Neuronal stem cell (in vitro differentiated cells): ENCODE measurements around the gene ERC1.

Experiments used
- DNase-seq: peaks from one replicate; pipeline ENCODE4 v3.0.0-alpha.2; 2013; ENCODE audit warnings: low spot score
- H2AFZ ChIP-seq: one replicate; pipeline ENCODE4 v1.6.1; 2013; ENCODE audit warnings: mild to moderate bottlenecking, low read length, inconsistent platforms
- H2AK5ac ChIP-seq: 2 replicates; pipeline ENCODE4 v1.6.1; 2013; ENCODE audit warnings: low read depth, mild to moderate bottlenecking, inconsistent platforms, low read length, moderate library complexity, mixed read lengths
- H2BK120ac ChIP-seq: 2 replicates; pipeline ENCODE4 v1.6.1; 2013; ENCODE audit warnings: low read depth, mild to moderate bottlenecking, inconsistent platforms, low read length, moderate library complexity, mixed read lengths
- H2BK12ac ChIP-seq: one replicate; pipeline ENCODE4 v1.6.1; 2013; ENCODE audit warnings: low read length, inconsistent platforms
- H2BK15ac ChIP-seq: 2 replicates; pipeline ENCODE4 v1.6.1; 2013; ENCODE audit warnings: mild to moderate bottlenecking, low read length, inconsistent platforms, mixed read lengths
- H2BK5ac ChIP-seq: one replicate; pipeline ENCODE4 v1.6.1; 2013; ENCODE audit warnings: inconsistent platforms, mild to moderate bottlenecking, low read length, moderate library complexity
- H3K14ac ChIP-seq: one replicate; pipeline ENCODE4 v1.6.1; 2013; ENCODE audit warnings: low read length, inconsistent platforms
- H3K18ac ChIP-seq: 2 replicates; pipeline ENCODE4 v1.6.1; 2013; ENCODE audit warnings: low read length, inconsistent platforms
- H3K23ac ChIP-seq: 2 replicates; pipeline ENCODE4 v1.6.1; 2013; ENCODE audit warnings: low read depth, mild to moderate bottlenecking, mixed read lengths, low read length, inconsistent platforms; ENCODE audit not compliant: poor library complexity
- H3K27ac ChIP-seq: replicated peaks from 3 replicates; pipeline ENCODE4 v1.5.1; 2013; ENCODE audit warnings: low read length, inconsistent platforms
- H3K27me3 ChIP-seq, 3 experiments: 2 replicates each; pipeline ENCODE4 v1.6.1; 2013; ENCODE audit warnings: low read length in 3 of 3, mild to moderate bottlenecking in 2 of 3, inconsistent platforms in 1 of 3, low read depth in 1 of 3, mixed read lengths in 1 of 3, moderate library complexity in 1 of 3; ENCODE audit not compliant: control insufficient read depth in 3 of 3, insufficient read depth in 3 of 3
- H3K36me3 ChIP-seq, 2 donors: replicated peaks in 1 of 2; 2 replicates each; pipeline ENCODE4 v1.6.1; 2013; ENCODE audit warnings: low read length in 2 of 2; ENCODE audit not compliant: control insufficient read depth in 2 of 2, insufficient read depth in 2 of 2
- H3K4ac ChIP-seq: 2 replicates; pipeline ENCODE4 v1.6.1; 2013; ENCODE audit warnings: inconsistent platforms, mild to moderate bottlenecking, low read length, moderate library complexity
- H3K4me1 ChIP-seq, 2 donors: 1 replicate in 1 of 2; 2 replicates in 1 of 2; pipeline ENCODE4 v1.6.1; 2013; ENCODE audit warnings: low read length in 2 of 2, low read depth in 1 of 2; ENCODE audit not compliant: control insufficient read depth in 2 of 2, insufficient read depth in 1 of 2
- H3K4me2 ChIP-seq: one replicate; pipeline ENCODE4 v1.6.1; 2013; ENCODE audit warnings: mild to moderate bottlenecking, low read length, inconsistent platforms; ENCODE audit not compliant: insufficient read depth, poor library complexity, severe bottlenecking
- H3K4me3 ChIP-seq, 2 donors: 2 replicates each; pipeline ENCODE4 v1.5.1; 2013; ENCODE audit warnings: low read length in 2 of 2, mild to moderate bottlenecking in 2 of 2, inconsistent platforms in 1 of 2, moderate library complexity in 1 of 2
- H3K79me1 ChIP-seq: one replicate; pipeline ENCODE4 v1.6.1; 2013; ENCODE audit warnings: low read depth, mild to moderate bottlenecking, inconsistent platforms, low read length, moderate library complexity
- H3K9ac ChIP-seq: one replicate; pipeline ENCODE4 v1.6.1; 2013; ENCODE audit warnings: mild to moderate bottlenecking, low read depth, low read length, inconsistent platforms; ENCODE audit not compliant: poor library complexity
- H3K9me3 ChIP-seq, 2 donors: replicated peaks in 1 of 2; 2 replicates each; pipeline versions ENCODE3 to v1.6.1; 2013; ENCODE audit warnings: low read length in 2 of 2, mild to moderate bottlenecking in 2 of 2, inconsistent platforms in 1 of 2, low read depth in 1 of 2, mixed read lengths in 1 of 2, moderate library complexity in 1 of 2; ENCODE audit not compliant: control insufficient read depth in 2 of 2, insufficient read depth in 1 of 2
- H4K8ac ChIP-seq: one replicate; pipeline ENCODE4 v1.6.1; 2013; ENCODE audit warnings: low read depth, mild to moderate bottlenecking, inconsistent platforms, low read length, moderate library complexity
- H4K91ac ChIP-seq: one replicate; pipeline ENCODE4 v1.6.1; 2013; ENCODE audit warnings: low read length, low read depth, mild to moderate bottlenecking, inconsistent platforms; ENCODE audit not compliant: poor library complexity
- WGBS, 2 donors: extraction: QIAGEN DNeasy Blood & Tissue Kit; methylation state at CpG; one replicate each; pipeline ENCODE4 v1.1.7; 2013; ENCODE audit warnings: missing lambda C conversion rate in 2 of 2, mixed read lengths in 1 of 2; ENCODE audit not compliant: insufficient read length in 2 of 2, insufficient replicate concordance in 1 of 2; ENCODE audit errors: extremely low coverage in 2 of 2; 5-methylcytosine and 5-hydroxymethylcytosine counted together

The ERC1 gene

GRCh38 chr12:1019283-1019682 is 28.3 kb downstream of the ERC1 start:
- Histone ChIP-seq H2AK5ac (no peak overlapping the region), H3K14ac (no peak overlapping the region), H3K27ac (no peak overlapping the region), H2BK5ac (no peak overlapping the region), H3K27me3 (no peaks in the 10 kb centered on the region), H4K8ac (peak overlapping the region; percentile 1), H3K9ac (no peak overlapping the region), H3K4me1 (no peaks in the 10 kb centered on the region), H4K91ac (no peak overlapping the region), H3K18ac (no peak overlapping the region), H3K4me2 (no peak overlapping the region), H3K23ac (no peak overlapping the region), H3K79me1 (no peaks in the 10 kb centered on the region), H2AFZ (no peak overlapping the region), H2BK15ac (no peak overlapping the region), H3K9me3 (no peaks in the 10 kb centered on the region), H2BK12ac (no peak overlapping the region), H3K36me3 (no peaks in the 10 kb centered on the region), H2BK120ac (no peak overlapping the region), H3K4ac (no peak overlapping the region), H3K4me3 (no peak overlapping the region)
- WGBS, 2 donors: no CpG with 5 or more reads among the region's 5 CpGs
- no peak for DNase-seq

- H2BK12ac ChIP-seq: no peak overlapping the region
- no peaks in the 10 kb centered on the region for H3K36me3 ChIP-seq
- H3K27me3 ChIP-seq: no peaks in the 10 kb centered on the region
- no peak overlapping the region for H3K4me2 ChIP-seq
- H3K4me3 ChIP-seq: no peak overlapping the region
- no peak overlapping the region for H2AK5ac ChIP-seq
- no peak overlapping the region for H2BK15ac ChIP-seq
- H2BK120ac ChIP-seq: no peak overlapping the region
- WGBS, 2 donors: no CpG with 5 or more reads among the region's 3 CpGs
- H3K9ac ChIP-seq: no peak overlapping the region
- H3K27ac ChIP-seq: no peak overlapping the region
- H2BK5ac ChIP-seq: no peak overlapping the region
- H4K91ac ChIP-seq: no peak overlapping the region
- no peaks in the 10 kb centered on the region for H3K9me3 ChIP-seq
- H4K8ac ChIP-seq: no peak overlapping the region
- no peaks in the 10 kb centered on the region for H3K79me1 ChIP-seq
- no peak overlapping the region for H2AFZ ChIP-seq
- H3K4ac ChIP-seq: no peak overlapping the region
- no peak overlapping the region for H3K23ac ChIP-seq
- H3K18ac ChIP-seq: no peak overlapping the region
- no peaks in the 10 kb centered on the region for H3K4me1 ChIP-seq
- DNase-seq: no peak
- H3K14ac ChIP-seq: no peak overlapping the region
Observed at GRCh38 chr12:1020389-1020788, 29.4 kb downstream of the ERC1 start.

DNA sequence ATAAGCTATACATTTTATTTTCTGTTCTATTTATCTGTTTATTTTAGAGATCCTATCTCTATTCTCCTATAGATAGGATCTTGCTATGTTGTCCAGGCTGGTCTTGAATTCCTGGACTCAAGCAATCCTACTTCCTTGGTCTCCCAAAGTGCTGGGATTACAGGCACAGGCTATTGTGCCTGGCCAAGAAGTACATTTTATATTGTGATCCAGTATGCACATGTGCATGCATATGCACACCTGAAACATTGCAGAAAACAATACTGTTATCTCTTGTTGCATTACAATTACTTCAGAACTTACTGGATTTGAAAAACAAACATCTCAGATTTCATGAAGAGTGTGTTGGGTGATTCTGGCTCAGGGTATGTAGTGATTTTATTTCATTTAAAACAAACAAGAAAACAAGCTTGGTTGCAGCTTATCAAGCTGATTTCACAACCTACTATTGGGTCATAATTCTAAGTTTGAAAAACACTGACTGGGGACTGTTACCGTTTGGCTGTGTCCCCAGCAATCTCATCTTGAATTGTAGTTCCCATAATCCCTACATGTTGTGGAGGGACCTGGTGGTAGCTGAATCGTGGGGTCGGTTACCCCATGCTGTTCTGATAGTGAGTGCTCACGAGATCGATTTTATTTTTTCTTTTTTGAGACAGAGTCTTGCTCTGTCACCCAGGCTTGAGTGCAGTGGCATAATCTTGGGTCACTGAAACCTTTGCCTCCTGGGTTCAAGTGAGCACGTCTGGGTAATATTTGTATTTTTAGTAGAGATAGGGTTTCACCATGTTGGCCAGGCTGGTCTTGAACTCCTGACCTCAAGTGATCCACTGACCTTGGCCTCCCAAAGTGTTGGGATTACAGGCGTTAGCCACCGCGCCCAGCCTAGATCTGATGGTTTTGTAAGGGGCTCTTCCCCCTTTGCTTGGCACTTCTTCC is 31.3 kb downstream of the ERC1 start:
- DNase-seq: no peak

DNA sequence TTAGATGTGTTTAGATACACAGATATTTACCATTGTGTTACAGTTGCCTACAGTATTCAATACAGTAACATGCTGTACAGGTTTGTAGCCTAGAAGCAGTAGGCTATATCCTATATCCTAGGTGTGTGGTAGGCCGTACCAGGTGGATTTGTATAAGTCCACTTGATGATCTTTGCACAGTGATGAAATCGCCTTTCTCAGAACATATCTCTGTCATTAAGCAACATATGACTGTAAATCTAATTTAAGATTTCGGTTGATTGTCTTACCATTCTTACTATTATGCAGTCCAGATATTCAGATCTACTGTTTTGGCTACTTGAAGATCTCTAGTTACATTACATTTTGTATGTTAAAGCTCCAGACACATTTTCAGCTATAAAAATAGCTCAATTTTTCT is 39.8 kb downstream of the ERC1 start:
- Histone ChIP-seq H2BK12ac (no peak overlapping the region), H4K8ac (no peak overlapping the region), H2AK5ac (no peak overlapping the region), H3K9ac (no peak overlapping the region), H3K27ac (no peak overlapping the region), H3K9me3 (peaks cover 2% of the 10 kb centered on the region in 2 donors), H3K4me2 (no peak overlapping the region), H3K23ac (no peak overlapping the region), H3K27me3 (no peaks in the 10 kb centered on the region), H4K91ac (no peak overlapping the region), H3K79me1 (peaks cover 5% of the 10 kb centered on the region), H2BK5ac (no peak overlapping the region), H2AFZ (no peak overlapping the region), H3K4me1 (no peaks in the 10 kb centered on the region), H3K4me3 (no peak overlapping the region), H3K18ac (no peak overlapping the region), H3K36me3 (peaks cover 4 to 16% of the 10 kb centered on the region in 2 donors), H3K4ac (no peak overlapping the region), H3K14ac (no peak overlapping the region), H2BK120ac (no peak overlapping the region), H2BK15ac (no peak overlapping the region)
- no peak for DNase-seq
- WGBS, 2 donors: no CpG with 5 or more reads among the region's 3 CpGs

More for the DNA sequence above, 31.3 kb downstream of the ERC1 start:
- H3K27ac ChIP-seq: no peak overlapping the region
- no peak overlapping the region for H2BK120ac ChIP-seq
- no peak overlapping the region for H2BK15ac ChIP-seq
- H2AK5ac ChIP-seq: no peak overlapping the region
- H3K9me3 ChIP-seq: peaks cover 0 to 4% of the 10 kb centered on the region in 2 donors
- H2BK5ac ChIP-seq: no peak overlapping the region
- H4K91ac ChIP-seq: no peak overlapping the region
- H3K4me2 ChIP-seq: no peak overlapping the region
- H3K4me1 ChIP-seq: no peaks in the 10 kb centered on the region
- no CpG with 5 or more reads among the region's 9 CpGs for WGBS, 2 donors
- H3K14ac ChIP-seq: no peak overlapping the region
- H2BK12ac ChIP-seq: no peak overlapping the region
- H3K27me3 ChIP-seq: no peaks in the 10 kb centered on the region
- H2AFZ ChIP-seq: no peak overlapping the region
- H3K18ac ChIP-seq: no peak overlapping the region
- H3K9ac ChIP-seq: no peak overlapping the region
- H3K4ac ChIP-seq: no peak overlapping the region
- no peaks in the 10 kb centered on the region for H3K36me3 ChIP-seq
- no peak overlapping the region for H3K23ac ChIP-seq
- peaks cover 3% of the 10 kb centered on the region for H3K79me1 ChIP-seq
- H3K4me3 ChIP-seq: no peak overlapping the region
- H4K8ac ChIP-seq: no peak overlapping the region
